RCC 7860 (cell line): Measurements from ENCODE around the gene INPP5D.
A peak's percentile ranks its signal among the peaks of the same experiment; 100 is the strongest.

Source experiments
- DNase-seq: peaks from one replicate; pipeline ENCODE4 v3.0.0-alpha.2; 2015; ENCODE audit warnings: low spot score
- FAIRE-seq: peaks from 2 replicates; lab custom pipeline; 2012; peaks lifted over from hg19 to GRCh38; lab: Jason Lieb, UNC

Gene INPP5D

GRCh38 chr2:233031556-233032500, 28.3 kb upstream of the INPP5D start:
- no peak for FAIRE-seq
- no peak for DNase-seq

GRCh38 chr2:233032551-233033320, 27.4 kb upstream of the INPP5D start, which contains the start of gene NEU2:
NEU2 (plus strand) TSS chr2:233032672; CDS start chr2:233032672, 0 bp downstream.
- no peak for DNase-seq
- no peak for FAIRE-seq

GRCh38 chr2:233033672-233034071, 26.5 kb upstream of the INPP5D start:
- no peak for FAIRE-seq

GRCh38 chr2:233034091-233034882, 25.9 kb upstream of the INPP5D start:
- DNase-seq (no peak), FAIRE-seq (no peak)

More at GRCh38 chr2:233033672-233034071, 26.5 kb upstream of the INPP5D start:
- peak; percentile 75 for DNase-seq

GRCh38 chr2:233035426-233036161, 24.5 kb upstream of the INPP5D start:
- FAIRE-seq (no peak), DNase-seq (no peak)

GRCh38 chr2:233036162-233036838, 23.8 kb upstream of the INPP5D start:
- FAIRE-seq (no peak), DNase-seq (no peak)

GRCh38 chr2:233037078-233037477, 23.1 kb upstream of the INPP5D start:
- FAIRE-seq (no peak), DNase-seq (no peak)

- no peak for DNase-seq
- FAIRE-seq, result no peak
Observed at GRCh38 chr2:233039212-233039845, 20.8 kb upstream of the INPP5D start.

GRCh38 chr2:233039846-233040530, 20.2 kb upstream of the INPP5D start:
- DNase-seq (no peak), FAIRE-seq (no peak)

- no peak for FAIRE-seq
- DNase-seq, result no peak
Observed at GRCh38 chr2:233040571-233040970, 19.6 kb upstream of the INPP5D start.

GRCh38 chr2:233041722-233042323, 18.3 kb upstream of the INPP5D start:
- no peak for FAIRE-seq
- DNase-seq, result no peak

GRCh38 chr2:233042549-233042948, 17.6 kb upstream of the INPP5D start:
- DNase-seq (no peak), FAIRE-seq (no peak)

- DNase-seq (no peak), FAIRE-seq (no peak)
Observed at GRCh38 chr2:233044974-233045605, 15.1 kb upstream of the INPP5D start.

- FAIRE-seq (no peak), DNase-seq (no peak)
Observed at GRCh38 chr2:233047206-233047605, 12.9 kb upstream of the INPP5D start.

- no peak for FAIRE-seq
Observed at GRCh38 chr2:233047667-233048066, 12.5 kb upstream of the INPP5D start.

GRCh38 chr2:233048569-233049193, 11.5 kb upstream of the INPP5D start:
- no peak for DNase-seq
- no peak for FAIRE-seq

More at GRCh38 chr2:233047667-233048066, 12.5 kb upstream of the INPP5D start:
- DNase-seq, result no peak

GRCh38 chr2:233049194-233049761, 10.9 kb upstream of the INPP5D start:
- DNase-seq (no peak), FAIRE-seq (no peak)
